Suprapubic skin (tissue), 4 donors: Measurements from ENCODE around the gene PRELID1.

Experiments
- CTCF ChIP-seq, 2 donors: fragments of 200-600 bp in 1 of 2; fragments of 450-650 bp in 1 of 2; sonication (generic) in 1 of 2; IDR thresholded peaks; one replicate each; pipeline ENCODE4 v1.5.1; 2016 to 2019; ENCODE audit warnings: antibody characterized with exemption in 2 of 2, mild to moderate bottlenecking in 1 of 2, moderate library complexity in 1 of 2
- EP300 ChIP-seq: sonication (generic); formaldehyde crosslinking; IDR thresholded peaks from one replicate; pipeline ENCODE4 v1.6.1; 2017; ENCODE audit warnings: antibody characterized with exemption
- POLR2A ChIP-seq, 2 donors: fragments of 450-650 bp; IDR thresholded peaks; one replicate each; pipeline ENCODE4 v1.6.1; 2017; ENCODE audit warnings: antibody characterized with exemption in 2 of 2, mild to moderate bottlenecking in 2 of 2, moderate library complexity in 2 of 2
- POLR2AphosphoS5 ChIP-seq, 3 donors: sonication (generic); formaldehyde crosslinking; IDR thresholded peaks; one replicate each; pipeline ENCODE4 v1.6.1; 2017; ENCODE audit warnings: antibody characterized with exemption in 3 of 3

- TF ChIP-seq CTCF (IDR thresholded peaks at IDR 0.05): no peak
- no peak for TF ChIP-seq POLR2AphosphoS5 (IDR thresholded peaks at IDR 0.05)
- TF ChIP-seq POLR2A (IDR thresholded peaks at IDR 0.05): no peak
- no peak for TF ChIP-seq EP300
Measured at GRCh38 chr5:177333420-177334154, 30.0 kb downstream of the PRELID1 start.
